HG03159 (cell line): ENCODE data around the gene CRYZ.
A peak's percentile ranks its signal among the peaks of the same experiment; 100 is the strongest.
"Not testable (repeated sequence)": the region's sequence is repeated elsewhere in the genome, so short reads cannot be mapped to it uniquely, and the experiment has no call there.

Source experiments
- ATAC-seq: cut with Tn5 transposase; IDR thresholded peaks from one replicate; pipeline ENCODE4 v1.9.1; 2021; ENCODE audit warnings: mild to moderate bottlenecking, moderate library complexity; ENCODE audit not compliant: unreplicated experiment

Gene CRYZ

GRCh38 chr1:74681851-74682250 lies 51.0 kb downstream of the CRYZ start:
- no peak for ATAC-seq

GRCh38 chr1:74681449-74681848 lies 51.4 kb downstream of the CRYZ start:
- ATAC-seq: peak; percentile 83

DNA sequence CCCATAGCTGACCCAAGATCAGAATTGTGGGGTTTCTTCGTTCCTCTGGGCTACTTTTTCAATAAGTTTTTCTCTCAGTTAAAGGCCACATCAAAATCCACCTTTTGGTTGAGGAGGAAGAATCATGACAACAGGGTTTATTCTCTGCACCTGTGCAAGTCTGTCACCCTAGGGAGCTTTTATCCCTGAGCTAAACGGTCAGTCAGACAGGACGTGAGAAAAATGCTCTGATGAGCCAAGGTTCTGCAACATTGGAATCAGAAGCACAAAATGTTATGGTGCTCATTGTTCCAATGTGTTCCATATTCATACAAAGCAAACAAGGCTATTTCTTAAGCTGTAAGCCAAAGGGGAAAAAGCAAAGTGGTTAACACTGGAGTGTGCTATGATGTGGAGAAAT lies 51.8 kb downstream of the CRYZ start:
- ATAC-seq: peak; percentile 36

- ATAC-seq: no peak
Observed at GRCh38 chr1:74679811-74680210, 53.0 kb downstream of the CRYZ start.

- no peak for ATAC-seq
Observed at GRCh38 chr1:74677926-74678325, 54.9 kb downstream of the CRYZ start.

DNA sequence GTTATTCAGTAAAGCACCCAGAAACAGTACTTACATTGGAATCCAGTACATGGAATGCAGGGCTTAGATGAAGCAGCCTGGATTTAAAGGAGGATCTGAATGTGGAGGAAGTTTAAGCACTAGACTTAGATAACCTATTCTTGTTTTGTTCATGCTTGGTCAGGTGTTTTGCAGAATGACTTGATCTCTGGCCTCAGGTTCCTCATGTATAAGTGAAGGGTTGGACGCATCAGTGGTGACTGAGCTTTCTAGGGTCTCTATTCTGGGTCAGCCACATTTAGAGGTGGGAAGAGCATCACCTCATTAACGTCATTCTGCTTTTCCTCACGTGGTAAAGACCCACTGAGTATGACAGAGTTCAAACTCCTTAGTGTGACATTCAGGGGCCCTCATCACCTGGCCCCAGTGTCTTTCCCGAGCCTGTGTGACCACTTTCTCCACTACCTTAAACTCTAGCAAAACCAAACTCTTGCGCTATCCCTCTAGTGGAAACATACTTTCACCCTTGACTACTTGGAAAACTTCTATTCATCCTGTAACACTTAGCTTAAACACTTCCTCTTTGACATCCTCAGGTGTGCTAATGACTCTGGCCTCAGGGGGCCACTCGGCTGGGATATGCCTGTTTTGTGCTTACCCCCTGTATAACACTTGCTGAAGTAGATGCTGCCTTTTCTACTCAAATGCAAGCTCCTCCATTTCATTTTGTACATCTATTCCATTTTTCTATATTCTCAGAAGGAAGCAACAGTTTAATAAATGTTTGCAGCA lies 58.4 kb downstream of the CRYZ start:
- no peak for ATAC-seq

- ATAC-seq: no peak
Observed at GRCh38 chr1:74673351-74674111, 59.3 kb downstream of the CRYZ start, which contains the start of gene ERICH3. ERICH3 (minus strand) TSS chr1:74673792; CDS start chr1:74673519, 273 bp downstream.

GRCh38 chr1:74670866-74671265 lies 62.0 kb downstream of the CRYZ start:
- ATAC-seq: not testable (repeated sequence)
